GM19438 (cell line): ENCODE results near the gene DLK1.

ENCODE experiments used
- ATAC-seq: cut with Tn5 transposase; IDR thresholded peaks from one replicate; pipeline ENCODE4 v1.9.1; 2021; ENCODE audit warnings: low read depth; ENCODE audit not compliant: unreplicated experiment

The DLK1 gene

GRCh38 chr14:100726550-100727085 is at the start of gene DLK1:
DLK1 (plus strand) TSS chr14:100726892; CDS start chr14:100727069, 177 bp downstream.
- no peak for ATAC-seq

GRCh38 chr14:100677152-100677551 is 49.5 kb upstream of the DLK1 start:
- no peak for ATAC-seq

- no peak for ATAC-seq
Measured at GRCh38 chr14:100677554-100678468, 48.9 kb upstream of the DLK1 start.

DNA sequence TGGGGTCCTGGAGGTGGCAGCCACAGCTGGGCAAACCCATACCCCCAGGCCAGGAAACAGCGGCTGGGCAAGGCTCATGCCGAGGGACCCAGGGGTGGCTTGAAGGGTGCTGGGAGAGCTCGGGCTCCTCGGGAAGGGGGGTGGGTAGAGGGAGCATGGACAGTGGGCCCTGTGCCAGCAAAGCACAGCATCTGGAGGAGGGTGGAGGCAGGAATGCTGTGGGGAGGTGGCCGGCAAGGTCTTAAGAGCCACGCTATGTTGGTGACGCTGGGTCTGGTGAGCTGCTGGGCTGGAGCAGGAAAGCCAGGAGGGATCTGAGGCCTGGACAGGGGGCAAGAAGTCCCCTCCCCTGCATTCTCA is 48.2 kb upstream of the DLK1 start:
- no peak for ATAC-seq

- ATAC-seq: no peak
Measured at GRCh38 chr14:100679153-100679552, 47.5 kb upstream of the DLK1 start.

- no peak for ATAC-seq
Measured at GRCh38 chr14:100679707-100680438, 46.8 kb upstream of the DLK1 start.

DNA sequence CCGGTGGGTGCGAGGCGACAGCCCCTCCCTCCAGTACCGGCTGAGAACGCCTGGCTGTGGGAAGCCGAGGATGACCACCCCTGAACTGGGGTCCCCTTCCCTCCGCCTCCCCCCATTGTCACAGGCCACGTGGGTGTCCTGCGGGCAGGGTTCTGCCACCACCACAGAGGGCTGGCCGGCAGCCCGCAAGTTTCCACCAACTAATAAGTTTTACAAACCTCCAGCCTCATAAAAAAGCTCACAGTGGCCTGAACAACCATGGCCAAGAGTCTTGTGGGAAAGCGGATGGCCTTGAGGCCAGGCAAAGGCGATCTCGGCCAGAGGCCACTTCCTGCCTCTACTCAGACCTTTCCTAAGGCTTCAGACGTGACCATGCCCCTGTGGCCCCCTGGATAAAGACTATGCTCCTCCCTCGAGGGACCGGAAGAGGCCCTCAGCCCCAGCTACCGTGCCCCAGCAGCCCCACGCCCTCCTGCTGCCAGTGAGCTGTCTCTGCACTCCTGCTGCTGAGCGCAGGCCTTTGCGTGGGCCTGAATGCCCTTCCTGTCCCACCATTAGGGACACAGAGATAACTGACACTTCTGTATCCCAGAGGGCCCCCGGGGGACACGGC is 46.1 kb upstream of the DLK1 start:
- ATAC-seq: no peak

- no peak for ATAC-seq
Measured at GRCh38 chr14:100681111-100681510, 45.6 kb upstream of the DLK1 start.

GRCh38 chr14:100682749-100683148 is 43.9 kb upstream of the DLK1 start:
- no peak for ATAC-seq

DNA sequence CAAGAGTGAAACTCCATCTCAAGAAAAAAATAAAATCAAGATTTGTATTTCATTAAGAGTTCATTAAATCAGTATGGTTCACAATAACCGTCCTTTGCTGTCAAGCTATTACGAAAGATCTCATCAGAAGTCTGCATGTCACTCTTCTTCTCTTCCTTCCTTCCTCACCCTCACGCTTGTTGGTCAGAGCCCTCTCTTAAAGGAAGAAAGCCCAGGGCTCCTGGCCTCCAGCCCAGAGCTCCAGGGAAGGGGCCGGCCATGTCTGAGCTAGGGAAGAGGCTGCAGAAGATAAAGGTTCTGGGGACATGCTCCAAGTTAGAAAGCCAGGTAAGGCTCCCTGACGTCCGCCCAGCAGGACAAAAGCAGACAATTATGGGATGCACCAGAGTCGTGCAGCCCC is 43.1 kb upstream of the DLK1 start:
- no peak for ATAC-seq

GRCh38 chr14:100684154-100684553 is 42.5 kb upstream of the DLK1 start:
- no peak for ATAC-seq

DNA sequence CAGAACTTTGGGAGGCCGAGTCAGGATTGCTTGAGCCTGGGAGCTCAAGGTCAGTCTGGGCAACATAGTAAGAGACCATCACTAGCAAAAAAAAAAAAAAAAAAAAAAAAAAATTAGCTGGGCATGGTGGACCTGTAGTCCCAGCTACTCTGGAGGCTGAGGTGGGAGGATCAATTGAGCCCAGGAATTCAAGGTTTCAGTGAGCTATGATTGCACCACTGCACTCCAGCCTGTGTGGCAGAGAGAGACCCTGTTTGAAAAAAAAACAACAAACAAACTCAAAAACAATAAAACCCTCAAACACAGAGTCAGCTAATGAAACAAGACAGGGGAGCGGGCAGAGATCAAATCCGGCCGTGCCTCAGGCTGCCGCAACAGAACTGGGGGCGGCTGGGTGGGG is 41.7 kb upstream of the DLK1 start:
- no peak for ATAC-seq

- ATAC-seq: no peak
Measured at GRCh38 chr14:100686858-100687257, 39.8 kb upstream of the DLK1 start.

DNA sequence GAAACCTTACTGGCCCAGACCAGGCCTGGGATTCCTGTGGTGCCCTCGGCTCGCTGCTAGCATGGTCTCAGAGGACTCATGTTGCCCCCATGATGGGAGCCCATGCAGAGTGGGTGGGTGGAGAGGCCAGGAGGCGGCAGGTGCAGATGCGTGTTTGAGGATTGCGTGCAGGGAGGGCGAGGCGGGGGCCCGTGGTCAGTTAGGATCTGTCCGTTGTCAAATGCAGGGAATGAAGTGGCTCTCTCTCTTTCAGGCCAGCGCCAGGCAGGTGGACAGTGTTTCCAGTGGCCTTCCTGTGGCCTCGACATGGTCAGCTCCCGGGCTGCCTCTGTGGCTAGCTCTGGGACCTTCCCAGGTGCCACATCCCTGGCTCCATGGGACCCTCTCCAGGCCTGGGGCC is 39.3 kb upstream of the DLK1 start:
- ATAC-seq: no peak

GRCh38 chr14:100688051-100688450 is 38.6 kb upstream of the DLK1 start:
- ATAC-seq: no peak

DNA sequence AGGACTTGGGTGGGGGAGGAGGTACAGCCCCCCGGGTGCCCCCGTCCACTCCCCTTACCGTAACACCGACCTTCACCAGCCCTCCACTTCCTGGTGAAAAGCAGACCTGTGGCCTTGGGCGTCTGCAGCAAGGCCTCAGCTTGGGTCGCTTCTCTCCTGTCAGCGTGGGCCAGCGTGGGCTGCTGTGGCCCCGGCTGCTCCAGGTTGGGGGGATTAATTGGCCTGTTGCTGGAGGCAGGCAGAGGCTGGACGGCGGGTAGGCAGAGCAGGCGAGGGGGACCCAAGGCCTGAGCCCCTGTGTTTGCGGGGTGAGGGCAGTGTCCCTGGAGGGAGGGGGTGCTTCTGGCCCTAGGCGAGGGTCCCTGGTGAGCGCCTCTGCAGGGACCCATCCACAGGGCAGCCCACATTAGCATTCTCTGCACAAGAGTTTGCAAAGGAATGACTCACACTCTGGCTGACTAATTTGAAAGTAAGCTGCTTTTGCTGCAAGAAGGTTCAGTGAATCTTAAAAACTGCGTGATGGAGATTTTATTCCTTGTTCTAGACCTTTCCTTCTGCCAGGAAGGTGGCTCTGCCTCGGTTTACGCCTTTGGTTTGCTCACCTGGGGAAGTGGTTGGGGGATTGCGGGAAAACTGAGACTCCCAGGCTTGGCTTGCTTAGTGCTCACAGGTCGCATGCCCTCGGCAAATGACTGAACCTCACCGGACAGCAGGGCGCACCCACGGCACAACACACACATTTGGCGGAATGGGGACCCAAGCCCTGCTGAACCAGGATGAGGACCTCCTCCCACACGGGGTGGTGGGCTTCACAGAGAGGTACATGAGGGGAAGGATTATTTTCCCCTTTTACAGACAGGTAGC is 37.9 kb upstream of the DLK1 start:
- no peak for ATAC-seq

GRCh38 chr14:100690672-100691071 is 36.0 kb upstream of the DLK1 start:
- ATAC-seq: no peak

DNA sequence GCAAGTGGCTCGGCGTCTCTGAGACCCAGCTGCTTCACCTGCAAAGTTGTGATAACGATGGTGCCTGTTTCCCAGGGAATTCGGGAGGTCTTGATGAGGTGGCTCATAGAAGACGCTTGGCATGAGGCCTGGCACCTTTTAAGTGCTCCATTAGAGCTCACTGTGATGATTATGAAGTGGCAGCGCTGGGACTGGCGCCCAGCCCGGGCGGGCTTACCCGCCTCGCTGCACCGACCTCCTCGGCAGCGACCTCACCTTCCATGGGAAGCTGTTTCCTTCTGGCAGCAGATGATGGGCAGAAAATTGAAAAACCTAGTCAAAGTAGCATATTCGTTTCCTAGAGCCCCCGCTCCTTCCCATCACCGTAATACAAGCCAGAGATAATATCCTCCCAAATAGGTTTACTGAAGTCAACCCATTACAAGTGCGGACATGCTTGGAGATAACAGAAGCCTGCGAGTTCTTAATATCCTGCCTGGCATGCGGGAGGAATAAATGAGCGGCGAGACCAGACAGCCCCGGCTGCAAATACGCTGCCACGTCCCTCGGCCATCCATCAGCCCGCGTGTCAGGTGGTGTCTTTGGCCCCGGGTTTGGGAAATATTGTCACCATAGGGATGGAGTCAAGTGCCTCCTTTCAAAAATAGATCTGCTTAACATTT is 35.2 kb upstream of the DLK1 start:
- ATAC-seq: no peak

- no peak for ATAC-seq
Measured at GRCh38 chr14:100692256-100692655, 34.4 kb upstream of the DLK1 start.
